ENCODE measurements around the gene DGCR6.
"Not testable (repeated sequence)": the region's sequence is repeated elsewhere in the genome, so short reads cannot be mapped to it uniquely, and the experiment has no call there.

The DGCR6 gene

DNA sequence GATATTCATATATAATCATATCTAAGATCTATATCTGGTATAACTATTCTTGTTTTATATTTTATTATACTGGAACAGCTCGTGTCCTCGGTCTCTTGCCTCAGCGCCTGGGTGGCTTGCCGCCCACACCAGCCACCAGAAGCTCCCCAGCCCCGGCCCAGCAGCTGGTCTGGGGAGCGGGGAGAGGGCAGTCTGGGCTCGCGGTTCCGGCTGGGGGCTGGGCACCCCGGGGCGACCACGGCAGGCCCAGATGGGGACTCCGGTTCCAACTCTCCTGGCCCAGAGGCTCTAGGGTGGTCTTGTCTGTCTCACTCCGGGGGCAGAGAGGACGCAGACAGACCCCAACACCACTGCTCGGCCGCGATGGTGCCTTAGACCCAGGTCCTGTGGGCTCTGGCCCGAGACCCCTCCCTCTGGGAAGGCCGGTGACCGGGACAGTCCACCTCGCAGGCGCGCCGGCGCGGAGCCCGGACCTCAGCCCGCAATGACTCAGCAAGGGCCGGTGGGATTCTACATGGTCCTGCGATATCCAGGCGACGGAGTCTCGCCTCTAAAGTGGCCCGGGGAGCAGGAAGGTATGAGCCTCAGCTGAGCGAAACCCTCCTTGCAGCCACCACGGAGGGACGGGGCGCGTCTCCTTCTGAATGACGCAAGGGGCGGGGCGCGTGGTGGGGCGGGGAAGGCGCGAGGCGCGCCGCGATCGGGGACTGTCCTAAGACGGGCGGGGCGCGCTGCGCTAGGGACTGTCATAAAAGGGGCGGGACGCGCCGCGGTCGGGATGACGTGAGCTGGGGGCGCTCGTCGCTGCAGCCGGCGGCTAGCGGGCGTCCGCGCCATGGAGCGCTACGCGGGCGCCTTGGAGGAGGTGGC, at the start of gene DGCR6:
DGCR6 (plus strand) TSS at position 781 of the 870 bp plus-strand sequence; CDS start at position 836, 55 bp downstream.
- DNase-seq = no peak

DNA sequence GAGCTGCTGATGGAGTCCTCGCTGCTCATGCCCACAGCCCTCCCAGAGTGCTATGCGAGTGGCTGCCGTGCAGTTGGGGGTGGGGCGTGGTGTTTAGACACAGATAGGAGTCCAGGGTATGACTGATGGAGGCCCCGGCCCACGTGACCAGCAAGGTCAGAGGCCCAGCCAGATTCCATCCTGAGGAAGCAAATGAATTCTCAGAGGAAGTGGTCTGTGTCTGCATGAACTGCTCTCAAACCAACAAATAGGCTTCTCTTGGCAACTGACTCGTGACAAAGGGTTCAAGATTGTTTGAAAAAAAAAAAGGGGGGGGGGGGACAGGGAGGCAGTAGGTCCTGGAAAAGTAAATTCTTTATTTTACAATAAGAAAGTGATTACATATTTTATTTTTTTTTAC, 46.8 kb upstream of the DGCR6 start:
- DNase-seq = not testable (repeated sequence)

DNA sequence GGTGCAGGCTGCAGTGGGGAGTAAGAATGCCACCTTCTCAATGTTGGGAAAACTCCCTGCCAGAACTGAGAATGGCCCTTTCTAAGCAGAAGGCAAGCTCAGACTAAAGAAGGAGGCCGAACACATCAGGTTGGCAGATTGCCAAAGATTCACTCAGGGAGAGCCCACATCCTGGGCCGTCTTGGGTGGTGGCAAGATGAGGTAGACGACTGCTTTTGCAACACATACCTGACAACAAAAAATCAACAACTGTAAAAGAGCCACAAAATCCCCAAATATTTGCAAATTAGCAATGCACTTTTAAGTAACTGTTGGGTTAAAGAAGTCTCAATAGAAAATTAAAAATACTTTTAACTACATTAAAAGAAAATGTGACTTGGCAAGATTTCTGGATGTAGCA, 24.9 kb upstream of the DGCR6 start:
- DNase-seq = not testable (repeated sequence)

DNA sequence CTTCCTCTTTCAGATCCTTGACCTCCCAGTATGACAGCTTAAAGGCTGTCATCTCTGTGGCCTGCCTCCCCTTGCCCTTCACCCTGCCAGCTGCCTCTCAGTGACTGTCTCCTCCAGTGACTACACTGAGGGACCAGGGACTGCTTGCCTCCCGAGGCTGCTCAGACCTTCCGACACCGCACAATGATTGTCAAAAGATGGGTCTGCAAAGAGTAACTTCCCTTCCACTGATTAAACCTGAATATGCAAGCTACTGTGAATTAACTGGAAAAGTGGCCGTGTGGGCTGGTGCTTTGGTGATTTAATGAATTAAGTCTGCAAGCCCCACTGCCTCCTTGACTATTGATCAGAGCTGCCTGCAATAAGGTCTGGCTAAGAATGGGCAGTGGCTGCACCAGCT, 21.7 kb upstream of the DGCR6 start:
- not testable (repeated sequence) for DNase-seq

DNA sequence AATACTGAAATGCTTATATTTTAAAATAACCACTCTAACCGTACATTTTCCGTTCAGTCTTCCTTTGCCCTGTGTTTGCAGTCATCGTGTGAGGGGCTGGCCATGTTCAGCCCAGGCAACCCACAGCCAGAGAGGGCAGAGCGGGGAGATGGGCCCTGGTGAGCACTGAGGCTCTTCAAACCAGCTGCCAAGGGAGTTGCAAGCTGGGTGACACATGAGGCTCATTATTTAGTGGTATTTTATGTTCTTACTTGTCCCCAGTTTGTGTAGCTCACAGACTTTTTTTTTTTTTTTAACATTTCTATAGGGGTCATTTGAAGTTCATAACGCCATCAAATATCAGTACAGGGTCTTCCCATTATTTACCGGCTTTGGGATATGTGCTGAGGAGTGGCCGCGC, 18.0 kb upstream of the DGCR6 start:
- DNase-seq = no peak

DNA sequence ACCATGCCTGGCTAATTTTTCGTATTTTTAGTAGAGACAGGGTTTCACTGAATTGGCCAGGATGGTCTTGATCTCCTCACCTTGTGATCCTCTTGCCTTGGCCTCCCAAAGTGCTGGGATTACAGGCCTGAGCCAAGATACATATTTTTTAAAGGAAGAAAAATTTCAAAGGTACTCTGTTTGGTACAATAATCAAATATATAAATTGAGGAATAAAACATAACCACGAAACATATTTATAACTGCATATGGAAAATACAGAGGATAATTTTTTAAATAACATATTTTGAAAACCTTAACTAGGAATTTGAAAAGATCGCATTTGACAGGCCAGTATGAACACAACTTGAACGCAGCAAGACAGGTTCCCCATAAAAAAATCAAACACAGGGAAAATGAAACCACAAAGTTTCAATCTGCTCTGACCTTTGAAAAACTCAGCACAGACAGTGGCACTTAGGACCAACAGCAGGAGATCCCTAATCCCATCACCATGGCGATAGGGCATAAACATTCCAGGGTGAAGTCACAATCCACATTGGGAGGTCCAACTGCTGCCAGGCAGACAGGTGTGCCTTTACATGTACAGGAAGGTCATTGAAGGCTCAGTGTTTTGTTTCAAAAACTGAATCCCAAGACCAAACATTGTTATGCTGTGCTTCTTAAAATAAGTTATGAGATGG, 15.5 kb upstream of the DGCR6 start:
- DNase-seq = not testable (repeated sequence)

DNA sequence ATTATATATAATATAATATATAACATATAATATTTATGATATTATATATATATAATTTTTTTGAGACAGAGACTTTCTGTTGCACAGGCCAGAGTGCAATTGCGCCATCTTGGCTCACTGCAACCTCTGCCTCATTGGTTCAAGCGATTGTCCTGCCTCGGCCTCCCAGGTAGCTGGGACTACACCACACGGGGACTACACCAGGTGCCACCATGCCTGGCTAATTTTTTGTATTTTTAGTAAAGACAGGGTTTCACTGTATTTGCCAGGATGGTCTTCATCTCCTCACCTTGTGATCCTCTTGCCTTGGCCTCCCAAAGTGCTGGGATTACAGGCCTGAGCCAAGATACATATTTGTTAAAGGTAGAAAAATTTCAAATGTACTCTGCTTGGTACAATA, 12.3 kb upstream of the DGCR6 start:
- DNase-seq = not testable (repeated sequence)

DNA sequence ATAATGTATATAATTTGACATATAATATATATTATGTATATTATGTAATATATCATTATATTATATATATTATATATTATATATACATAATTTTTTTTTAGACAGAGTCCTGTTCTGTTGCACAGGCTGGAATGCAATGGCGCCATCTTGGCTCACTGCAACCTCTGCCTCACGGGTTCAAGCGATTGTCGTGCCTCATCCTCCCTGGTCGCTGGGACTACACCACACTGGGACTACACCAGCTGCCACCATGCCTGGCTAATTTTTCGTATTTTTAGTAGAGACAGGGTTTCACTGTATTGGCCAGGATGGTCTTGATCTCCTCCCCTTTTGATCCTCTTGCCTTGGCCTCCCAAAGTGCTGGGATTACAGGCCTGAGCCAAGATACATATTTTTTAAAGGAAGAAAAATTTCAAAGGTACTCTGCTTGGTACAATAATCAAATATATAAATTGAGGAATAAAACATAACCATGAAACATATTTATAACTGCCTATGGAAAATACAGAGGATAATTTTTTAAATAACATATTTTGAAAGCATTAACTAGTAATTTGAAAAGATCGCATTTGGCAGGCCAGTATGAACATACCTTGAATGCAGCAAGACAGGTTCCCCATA, 10.0 kb upstream of the DGCR6 start:
- not testable (repeated sequence) for DNase-seq

DNA sequence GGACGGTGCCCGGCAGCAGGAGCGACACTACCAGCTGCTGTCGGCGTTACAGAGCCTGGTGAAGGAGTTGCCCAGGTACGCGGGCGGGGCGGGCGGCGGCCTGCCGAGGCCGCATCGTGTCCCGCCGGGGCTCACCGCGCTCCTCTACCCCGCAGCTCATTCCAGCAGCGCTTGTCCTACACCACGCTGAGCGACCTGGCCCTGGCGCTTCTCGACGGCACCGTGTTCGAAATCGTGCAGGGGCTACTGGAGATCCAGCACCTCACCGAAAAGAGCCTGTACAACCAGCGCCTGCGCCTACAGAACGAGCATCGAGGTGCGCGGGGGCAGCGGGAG, 258 bp downstream of the DGCR6 start:
- DNase-seq = not testable (repeated sequence)

DNA sequence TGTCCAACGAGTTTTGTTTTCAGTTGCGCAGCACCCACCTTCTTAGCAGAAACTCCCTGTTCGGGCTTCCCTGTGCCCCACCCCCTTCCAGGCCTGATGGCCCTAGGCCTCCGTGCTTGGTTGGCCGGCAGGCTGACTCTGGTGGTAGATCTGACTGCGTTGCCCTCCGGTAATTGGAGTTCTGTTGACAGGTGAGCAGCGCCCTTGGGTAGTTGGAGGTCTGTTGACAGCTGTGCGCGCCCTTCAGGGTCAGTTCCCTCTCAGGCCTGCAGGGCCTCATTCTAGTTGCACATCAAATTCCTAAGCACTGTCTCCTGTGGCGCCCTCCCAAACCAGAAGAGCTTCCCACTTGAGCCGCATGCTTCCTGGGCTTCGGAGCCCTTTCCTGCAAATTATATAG, 776 bp downstream of the DGCR6 start:
- DNase-seq = no peak

DNA sequence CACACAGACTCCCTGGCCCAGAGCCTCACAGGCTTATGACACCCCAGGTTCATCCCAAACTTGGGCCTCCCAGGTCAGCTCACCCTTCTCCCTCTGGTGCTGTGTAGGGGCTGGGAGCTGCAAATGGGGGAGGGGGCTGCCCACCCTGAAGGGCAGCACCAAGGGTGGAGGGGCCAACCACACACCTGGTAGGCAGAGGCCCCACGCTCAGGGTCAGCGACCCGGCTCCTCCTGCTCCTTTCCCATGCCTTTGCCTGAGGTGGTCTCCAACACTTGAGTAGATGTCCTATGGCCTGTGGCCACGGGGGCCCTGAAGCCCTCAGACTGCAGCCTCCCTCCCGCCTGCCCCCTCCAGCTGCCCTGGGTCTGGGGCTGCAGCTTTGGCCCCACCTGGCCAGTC, 3.4 kb downstream of the DGCR6 start:
- DNase-seq = no peak

DNA sequence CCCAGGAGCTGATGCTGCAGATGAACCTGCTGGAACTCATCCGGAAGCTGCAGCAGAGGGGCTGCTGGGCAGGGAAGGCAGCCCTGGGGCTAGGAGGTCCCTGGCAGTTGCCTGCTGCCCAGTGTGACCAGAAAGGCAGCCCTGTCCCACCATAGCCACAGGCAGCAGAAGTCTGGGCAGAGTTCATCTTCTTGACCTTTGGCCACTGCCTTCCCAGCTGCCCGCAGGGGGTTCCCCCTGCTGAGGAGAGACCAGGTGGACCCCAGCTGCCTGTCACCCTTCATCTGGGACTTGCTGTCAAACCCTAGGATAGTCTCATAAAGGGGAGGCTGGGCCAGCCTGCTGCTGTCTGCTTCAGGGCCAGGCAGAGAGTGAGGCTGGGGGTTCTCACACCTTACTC, 5.4 kb downstream of the DGCR6 start:
- not testable (repeated sequence) for DNase-seq

DNA sequence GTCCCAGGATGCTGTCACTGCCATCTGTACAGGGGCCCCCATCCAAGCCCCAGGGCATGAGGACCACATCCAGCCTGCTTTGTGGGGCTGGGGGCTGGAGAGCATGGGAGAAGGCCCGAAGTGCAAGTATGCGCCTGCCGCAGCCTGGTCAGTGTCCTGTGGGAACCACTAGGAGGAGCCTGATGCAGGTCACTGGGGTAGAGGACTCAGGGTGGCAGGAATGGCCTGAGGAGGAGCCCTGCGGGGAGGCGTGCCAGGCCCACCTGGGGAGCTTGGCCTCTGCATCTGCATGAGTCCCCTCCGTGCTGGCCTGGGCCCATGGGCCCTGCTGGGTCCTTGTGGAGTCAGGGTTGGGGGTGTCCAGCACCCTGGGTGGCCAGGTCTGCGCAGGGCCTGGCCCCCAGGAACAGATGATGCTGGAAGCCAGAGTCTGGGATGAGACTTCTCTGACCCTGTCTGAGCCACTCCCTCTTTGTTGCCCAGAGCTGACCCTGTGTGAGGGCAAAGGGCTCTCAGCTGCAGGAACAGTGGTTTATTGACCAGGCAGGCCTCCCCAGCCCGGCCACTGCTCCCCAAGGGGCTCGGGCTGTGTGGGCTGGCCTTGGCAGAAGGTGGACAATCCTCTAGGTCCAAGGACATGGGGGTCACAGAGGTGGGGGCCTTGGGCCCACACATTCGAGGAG, 6.3 kb downstream of the DGCR6 start:
- DNase-seq = not testable (repeated sequence)

DNA sequence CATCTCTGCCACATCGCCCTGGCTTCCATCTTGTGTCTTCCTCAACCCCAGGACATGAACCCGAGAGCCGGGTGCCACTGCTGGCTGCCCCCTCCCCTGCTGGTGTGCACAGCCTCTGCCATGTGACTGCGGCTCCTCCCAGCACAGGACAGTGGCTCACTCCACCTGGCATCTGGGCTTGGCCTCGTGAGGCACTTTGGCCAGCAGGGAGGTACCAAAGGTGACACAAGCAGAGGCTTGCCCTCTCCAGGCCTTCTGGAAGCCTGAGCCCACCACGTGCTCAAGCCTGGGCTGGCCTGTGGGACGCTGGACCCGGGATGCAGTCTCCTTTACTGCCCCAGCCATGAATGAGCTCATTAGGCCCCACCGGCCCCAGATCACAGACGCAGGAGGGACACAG, 8.4 kb downstream of the DGCR6 start:
- DNase-seq = not testable (repeated sequence)

DNA sequence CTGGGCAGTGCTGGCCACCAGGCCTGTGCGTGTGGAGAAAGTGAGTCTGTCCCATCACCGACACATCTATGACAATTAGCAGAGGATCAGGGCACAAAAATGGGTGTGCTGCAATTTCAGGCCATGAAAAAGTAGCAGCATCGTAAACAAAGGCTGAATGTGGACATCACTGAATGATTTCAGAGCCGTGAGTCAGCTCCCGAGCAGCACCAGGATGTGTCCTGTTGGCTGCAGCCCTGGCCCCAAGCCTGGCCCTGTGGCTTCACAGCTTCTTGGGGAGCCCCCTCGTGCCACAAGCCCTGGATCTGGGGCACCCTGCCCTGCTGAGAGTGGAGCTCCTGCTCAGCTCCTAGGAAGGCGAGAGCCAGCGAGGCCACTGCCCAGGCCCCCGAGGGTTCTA, 9.4 kb downstream of the DGCR6 start:
- not testable (repeated sequence) for DNase-seq

DNA sequence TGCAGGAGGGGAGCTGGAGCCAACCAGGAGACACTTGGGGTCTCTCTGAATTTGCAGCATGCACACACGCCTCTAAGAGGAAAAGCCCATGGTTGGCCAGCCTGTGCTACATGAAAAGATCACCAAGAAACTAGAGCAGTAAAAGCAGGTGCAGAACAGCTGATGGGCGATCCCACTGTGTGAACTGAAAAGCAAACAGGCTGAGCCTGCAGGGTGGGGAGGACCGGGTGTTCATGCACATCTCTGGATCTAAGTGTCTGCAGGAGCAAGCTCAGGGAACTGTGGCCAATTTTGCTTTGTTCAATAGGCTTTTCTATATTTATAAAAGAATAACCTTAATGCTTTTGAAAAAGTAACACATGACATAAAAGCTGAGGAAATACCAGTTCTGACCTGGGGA, 11.7 kb downstream of the DGCR6 start:
- DNase-seq = not testable (repeated sequence)

DNA sequence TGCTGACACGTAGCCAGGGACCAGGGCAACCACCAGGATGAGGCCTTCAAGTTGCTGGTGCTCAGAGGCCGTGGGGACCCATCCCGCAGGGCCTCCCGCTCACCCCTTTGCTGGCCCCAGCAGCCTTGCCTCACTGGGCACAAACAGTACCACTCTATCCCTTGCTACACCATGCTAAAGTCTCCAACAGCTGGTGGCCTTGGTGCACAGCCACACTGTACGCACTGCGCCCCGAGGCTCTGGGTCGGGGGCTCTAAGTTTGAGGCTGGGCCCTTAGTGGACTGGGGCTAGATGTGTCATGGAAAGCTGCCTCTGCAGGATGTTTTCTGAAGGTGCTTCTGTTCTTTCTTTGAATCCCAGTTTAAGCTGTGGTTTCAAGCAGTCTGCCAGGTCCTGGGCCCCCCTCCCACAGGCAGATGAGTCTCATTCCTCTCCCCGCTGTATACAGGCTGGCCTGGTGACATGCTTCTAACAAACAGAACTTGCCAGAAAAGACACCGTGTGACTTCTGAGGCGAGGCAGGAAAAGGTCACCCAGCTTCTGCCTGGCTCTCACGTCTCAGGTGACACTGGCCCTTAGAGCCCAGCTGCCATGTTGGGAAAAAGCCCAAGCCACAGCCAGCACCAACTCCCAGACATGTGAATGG, 14.3 kb downstream of the DGCR6 start:
- DNase-seq = not testable (repeated sequence)

DNA sequence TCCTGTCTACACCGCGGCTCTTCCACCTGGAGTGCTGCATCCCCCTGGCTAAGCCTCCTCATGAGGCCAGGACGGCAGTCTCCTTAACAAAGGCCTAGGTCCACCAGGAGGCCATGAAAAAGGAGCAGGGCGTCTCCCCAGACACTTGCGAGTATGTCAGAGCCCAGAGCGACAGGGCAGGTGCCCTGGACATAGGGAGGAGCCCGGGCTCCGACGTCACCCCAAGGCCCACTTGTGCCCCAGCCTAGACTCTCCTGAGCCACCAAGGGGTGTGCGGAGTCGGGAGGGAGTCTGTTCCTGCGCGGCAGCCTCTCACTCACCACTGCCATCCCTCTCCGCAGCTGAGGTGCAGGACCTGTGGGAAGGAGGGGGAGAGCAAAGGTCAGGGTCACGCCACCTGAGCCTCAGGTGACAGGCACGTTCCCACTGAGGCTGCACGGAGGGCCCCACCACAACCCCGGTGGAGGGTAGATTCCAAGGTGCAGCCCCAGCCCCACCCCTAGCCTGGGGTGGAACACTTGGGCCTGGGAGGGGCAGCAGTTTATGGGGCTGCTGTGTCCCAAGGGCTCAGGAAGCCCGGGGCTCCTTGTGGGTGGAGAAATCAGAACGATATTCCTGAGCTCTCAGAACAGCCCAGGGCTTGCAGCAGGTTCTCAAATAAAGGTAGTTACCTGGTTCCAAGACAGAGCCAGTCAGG, 19.4 kb downstream of the DGCR6 start:
- DNase-seq = no peak

DNA sequence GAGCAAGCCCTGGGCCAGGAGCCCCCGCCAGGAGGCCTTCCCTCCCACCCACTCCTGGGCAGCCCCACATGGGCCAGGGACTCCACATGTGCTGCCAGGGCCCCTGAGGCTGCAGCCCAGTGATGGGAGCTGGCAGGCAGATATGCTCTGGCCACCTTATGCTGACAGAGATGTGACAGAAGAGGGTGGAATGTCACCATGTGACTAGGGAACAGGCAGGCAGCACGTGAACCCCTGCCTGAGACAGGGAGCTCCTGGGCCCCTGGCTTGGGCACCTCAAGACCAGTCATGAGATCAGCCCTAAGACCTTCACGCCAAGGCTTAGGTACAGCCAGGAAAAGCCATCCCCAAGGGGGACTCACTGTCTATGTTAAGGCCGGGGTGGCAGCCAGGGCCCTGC, 20.9 kb downstream of the DGCR6 start:
- no peak for DNase-seq

DNA sequence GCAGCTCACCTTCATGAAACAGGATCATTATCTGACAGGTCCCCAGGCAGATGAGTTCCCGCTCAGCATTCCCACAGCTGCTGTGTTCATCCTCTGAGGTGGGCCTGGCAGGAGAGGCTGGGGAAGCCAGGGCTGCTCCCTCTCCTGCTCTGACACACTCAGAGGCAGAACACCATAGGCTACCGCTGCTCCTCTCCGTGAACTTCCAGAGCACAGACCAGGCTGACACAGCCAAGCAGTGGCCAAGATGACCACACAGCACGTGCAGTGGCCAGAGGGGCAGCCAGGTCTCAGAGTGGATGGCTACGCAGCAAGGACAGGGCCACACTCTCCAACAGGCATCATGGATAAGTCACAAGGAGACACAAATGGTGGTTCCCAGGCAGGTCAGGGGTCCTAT, 21.5 kb downstream of the DGCR6 start:
- no peak for DNase-seq

DNA sequence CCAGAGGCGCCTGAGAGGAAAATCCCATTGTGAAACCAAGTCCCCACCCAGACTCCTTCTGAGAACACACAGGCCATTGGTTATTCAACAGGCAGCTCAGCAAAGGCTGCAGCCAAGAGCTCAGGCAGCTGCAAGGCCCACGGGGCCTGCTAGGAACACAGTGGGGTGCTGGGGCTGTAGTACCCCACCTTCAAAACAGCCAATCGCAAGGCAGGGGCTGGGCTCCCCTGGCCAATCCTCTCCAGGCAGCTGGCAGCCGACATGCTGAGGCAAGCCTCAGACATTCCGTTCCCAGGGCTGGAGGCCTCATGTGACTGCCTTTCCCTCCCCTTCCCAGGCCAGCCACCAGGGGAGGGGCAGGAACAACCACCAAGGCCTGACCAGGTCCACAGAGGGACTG, 23.3 kb downstream of the DGCR6 start:
- no peak for DNase-seq

All from fibroblast of upper back skin (primary cell).